OCI-LY7 (cell line): Measurements from ENCODE around the gene MEGF6.

ENCODE experiments used
- EZH2phosphoT487 ChIP-seq: fragments of 200-600 bp; sonication (generic); IDR thresholded peaks from 2 replicates; pipeline ENCODE4 v1.6.1; 2018; ENCODE audit warnings: low read depth, borderline replicate concordance, mild to moderate bottlenecking, mixed run types, antibody characterized with exemption, low read length, moderate library complexity, mixed read lengths
- TF ChIP-seq, protein P1 (sequence below): fragments of 200-600 bp; sonication (generic); conservative IDR thresholded peaks from 2 replicates; pipeline ENCODE4 v1.5.1; 2014; ENCODE audit warnings: mild to moderate bottlenecking, antibody characterized with exemption, low read length, moderate library complexity, mixed read lengths

DNA sequence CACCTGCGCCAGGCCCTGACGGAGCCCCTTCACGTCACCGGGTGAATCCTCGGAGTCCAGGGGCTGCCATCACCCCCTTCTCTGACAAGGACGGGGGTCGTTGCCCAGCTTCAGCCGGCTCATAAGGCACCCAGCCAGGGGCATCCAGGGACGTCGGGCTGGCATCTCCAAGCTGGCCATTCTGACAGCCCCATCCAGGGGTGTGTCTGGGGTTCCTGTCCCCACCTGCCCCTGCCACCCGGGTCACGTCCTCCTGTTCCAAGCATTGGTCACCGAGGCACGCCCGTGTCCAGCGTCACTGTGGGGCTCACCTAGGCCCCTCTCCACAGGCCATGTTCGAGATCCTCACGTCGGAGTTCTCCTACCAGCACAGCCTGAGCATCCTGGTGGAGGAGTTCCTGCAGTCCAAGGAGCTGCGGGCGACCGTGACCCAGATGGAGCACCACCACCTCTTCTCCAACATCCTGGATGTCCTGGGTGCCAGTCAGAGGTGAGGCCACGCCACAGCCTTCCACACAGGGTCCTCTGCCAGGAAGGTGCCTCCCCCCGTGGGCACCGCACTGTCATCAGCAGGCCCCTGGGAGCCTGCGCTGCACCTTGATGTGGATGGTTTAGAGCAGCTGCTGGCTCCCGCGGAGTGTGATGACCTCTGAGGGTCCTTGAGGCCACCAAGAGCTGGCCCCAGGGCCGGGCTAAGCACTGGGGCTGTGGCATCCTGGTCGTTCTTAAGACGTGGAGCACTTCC, 142.0 kb downstream of the MEGF6 start:
- TF ChIP-seq, protein P1, sequence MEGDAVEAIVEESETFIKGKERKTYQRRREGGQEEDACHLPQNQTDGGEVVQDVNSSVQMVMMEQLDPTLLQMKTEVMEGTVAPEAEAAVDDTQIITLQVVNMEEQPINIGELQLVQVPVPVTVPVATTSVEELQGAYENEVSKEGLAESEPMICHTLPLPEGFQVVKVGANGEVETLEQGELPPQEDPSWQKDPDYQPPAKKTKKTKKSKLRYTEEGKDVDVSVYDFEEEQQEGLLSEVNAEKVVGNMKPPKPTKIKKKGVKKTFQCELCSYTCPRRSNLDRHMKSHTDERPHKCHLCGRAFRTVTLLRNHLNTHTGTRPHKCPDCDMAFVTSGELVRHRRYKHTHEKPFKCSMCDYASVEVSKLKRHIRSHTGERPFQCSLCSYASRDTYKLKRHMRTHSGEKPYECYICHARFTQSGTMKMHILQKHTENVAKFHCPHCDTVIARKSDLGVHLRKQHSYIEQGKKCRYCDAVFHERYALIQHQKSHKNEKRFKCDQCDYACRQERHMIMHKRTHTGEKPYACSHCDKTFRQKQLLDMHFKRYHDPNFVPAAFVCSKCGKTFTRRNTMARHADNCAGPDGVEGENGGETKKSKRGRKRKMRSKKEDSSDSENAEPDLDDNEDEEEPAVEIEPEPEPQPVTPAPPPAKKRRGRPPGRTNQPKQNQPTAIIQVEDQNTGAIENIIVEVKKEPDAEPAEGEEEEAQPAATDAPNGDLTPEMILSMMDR, result no peak
- TF ChIP-seq EZH2phosphoT487, result no peak
